22Rv1 (cell line): ENCODE measurements around the gene COL23A1.
"Not testable (repeated sequence)": the region's sequence is repeated elsewhere in the genome, so short reads cannot be mapped to it uniquely, and the experiment has no call there.

Experiments
- H3K27ac ChIP-seq: fragments of 450-650 bp; 2 replicates; pipeline ENCODE4 v1.5.1; 2017
- CTCF ChIP-seq: fragments of 450-650 bp; IDR thresholded peaks from 2 replicates; pipeline ENCODE4 v1.5.1; 2017; ENCODE audit warnings: mild to moderate bottlenecking
- ZFX ChIP-seq: fragments of 450-650 bp; IDR thresholded peaks from 2 replicates; pipeline ENCODE4 v1.6.1; 2017; ENCODE audit warnings: antibody characterized with exemption, borderline replicate concordance

Gene COL23A1

DNA sequence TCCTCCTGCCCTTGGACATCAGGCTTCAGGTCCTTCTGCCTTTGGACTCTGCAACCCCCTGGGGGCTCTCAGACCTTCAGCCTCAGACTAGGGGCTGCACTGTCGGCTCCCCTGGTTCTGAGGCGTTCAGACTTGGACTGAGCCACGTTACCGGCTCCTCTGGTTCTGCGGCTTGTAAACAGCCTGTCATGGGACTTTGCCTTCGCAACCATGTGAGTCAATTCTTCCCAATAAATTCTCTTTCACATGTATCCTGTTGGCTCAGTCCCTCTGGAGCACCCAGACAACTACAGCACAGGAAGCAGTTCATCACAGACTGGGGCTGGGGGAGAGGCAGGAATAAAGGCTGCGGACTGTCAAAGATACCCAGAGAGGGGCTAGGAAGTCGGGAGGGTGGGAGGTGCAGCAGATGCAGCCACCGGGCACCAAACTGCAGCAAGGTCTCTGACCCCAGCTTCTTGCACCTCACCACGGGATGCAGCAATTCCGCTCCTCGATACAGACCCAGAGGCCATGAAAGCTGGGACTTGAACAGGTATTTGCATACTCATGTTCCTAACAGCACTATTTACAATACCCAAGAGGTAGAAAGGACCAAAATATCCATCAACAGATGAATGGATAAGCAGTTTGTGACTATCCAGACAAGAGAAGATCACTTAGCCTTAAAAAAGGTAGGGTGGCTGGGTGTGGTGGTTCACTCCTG is 100.8 kb downstream of the COL23A1 start:
- TF ChIP-seq CTCF (no peak), ZFX (no peak)
- H3K27ac ChIP-seq: no peak overlapping the region

GRCh38 chr5:178488696-178489095 is 101.5 kb downstream of the COL23A1 start:
- no peak overlapping the region for H3K27ac ChIP-seq
- no peak for TF ChIP-seq CTCF

GRCh38 chr5:178487911-178488600 is 102.1 kb downstream of the COL23A1 start:
- H3K27ac ChIP-seq: no peak overlapping the region
- TF ChIP-seq ZFX: no peak
- no peak for TF ChIP-seq CTCF

DNA sequence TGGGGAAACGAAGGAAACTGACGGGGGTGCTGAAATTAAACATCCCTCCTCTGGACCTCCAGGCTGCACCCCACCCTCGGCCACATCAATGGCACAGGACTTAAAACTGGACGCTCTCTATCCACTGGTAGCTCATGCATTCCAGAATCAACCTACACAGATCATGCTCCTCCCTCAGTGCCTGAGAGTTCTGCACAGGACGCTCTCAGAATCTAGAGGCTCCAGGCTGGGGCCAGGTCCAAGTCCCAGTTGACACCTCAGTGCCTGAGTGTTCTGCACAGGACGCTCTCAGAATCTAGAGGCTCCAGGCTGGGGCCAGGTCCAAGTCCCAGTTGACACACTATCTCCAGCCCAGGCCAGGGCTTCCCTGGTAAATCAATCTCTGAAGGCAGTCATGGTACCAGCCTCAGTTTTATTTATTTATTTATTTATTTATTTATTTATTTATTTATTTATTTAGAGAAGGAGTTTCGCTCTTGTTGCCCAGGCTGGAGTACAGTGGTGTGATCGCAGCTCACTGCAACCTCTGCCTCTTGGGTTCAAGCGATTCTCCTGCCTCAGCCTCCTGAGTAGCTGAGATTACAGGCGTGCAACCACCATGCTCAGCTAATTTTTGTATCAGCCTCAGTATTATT is 103.2 kb downstream of the COL23A1 start:
- not testable (repeated sequence) for H3K27ac ChIP-seq

DNA sequence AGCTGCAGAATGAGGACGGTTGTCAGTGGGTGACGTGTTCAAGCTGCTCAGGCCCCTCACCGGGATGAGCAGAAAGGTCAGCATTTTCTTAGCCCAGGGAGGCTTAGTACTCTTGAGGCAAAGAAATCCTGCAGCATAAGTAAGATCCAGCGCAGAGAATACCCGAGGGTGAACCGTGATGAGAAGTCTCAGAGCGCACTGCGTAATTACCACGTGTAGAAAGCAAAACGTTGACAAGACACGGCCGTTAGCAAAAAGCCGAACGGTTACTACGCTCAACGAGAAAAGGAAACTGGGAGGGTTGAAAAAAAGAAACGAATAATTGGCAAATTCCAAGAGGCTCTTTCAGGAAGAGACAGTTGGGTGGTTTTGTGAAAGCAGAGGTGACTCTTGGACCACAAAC is 104.0 kb downstream of the COL23A1 start:
- TF ChIP-seq ZFX (no peak), CTCF (no peak)
- no peak overlapping the region for H3K27ac ChIP-seq

DNA sequence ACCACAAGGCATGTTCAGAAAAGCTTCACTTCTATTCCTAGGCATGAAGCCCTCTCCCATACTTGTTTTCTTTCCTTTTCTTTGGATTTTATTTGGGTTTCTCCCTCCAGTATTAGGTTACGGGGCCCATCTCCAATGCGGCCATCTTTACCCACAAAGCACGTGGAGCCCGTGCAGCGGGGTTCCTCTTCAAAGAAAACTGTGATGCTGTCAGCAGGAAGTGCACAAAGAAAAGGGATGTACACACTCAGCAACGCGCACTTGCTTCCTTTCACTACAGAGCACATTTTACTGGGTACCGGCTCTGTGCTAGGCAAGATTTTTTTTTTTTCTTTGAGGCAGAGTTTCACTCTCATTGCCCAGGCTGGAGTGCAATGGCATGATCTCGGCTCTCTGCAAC is 106.6 kb downstream of the COL23A1 start:
- H3K27ac ChIP-seq: no peak overlapping the region
- TF ChIP-seq CTCF: no peak
- TF ChIP-seq ZFX: no peak

GRCh38 chr5:178479261-178479660 is 110.9 kb downstream of the COL23A1 start:
- H3K27ac ChIP-seq: no peak overlapping the region
- TF ChIP-seq CTCF (no peak), ZFX (no peak)
